Measurements from ENCODE around the gene C16orf95.

DNA sequence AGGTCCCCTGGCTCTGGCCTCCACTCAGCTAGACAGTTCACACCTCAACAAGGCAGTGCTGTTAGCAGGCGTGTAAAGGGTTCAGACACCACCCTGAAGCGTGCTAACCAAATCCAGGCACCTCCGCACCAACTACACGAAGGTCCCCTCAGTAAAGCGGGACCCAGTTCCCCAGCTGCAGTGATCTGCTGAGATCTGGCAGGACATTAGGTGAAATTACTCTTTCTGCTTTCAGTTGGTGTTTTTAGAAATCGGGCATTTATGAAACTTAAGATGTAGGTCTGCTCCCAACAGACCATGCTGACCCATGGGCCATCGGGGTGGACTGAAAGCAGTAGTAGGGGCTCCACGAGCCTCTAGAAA, 39.3 kb upstream of the C16orf95 start:
- TF ChIP-seq, protein P1, sequence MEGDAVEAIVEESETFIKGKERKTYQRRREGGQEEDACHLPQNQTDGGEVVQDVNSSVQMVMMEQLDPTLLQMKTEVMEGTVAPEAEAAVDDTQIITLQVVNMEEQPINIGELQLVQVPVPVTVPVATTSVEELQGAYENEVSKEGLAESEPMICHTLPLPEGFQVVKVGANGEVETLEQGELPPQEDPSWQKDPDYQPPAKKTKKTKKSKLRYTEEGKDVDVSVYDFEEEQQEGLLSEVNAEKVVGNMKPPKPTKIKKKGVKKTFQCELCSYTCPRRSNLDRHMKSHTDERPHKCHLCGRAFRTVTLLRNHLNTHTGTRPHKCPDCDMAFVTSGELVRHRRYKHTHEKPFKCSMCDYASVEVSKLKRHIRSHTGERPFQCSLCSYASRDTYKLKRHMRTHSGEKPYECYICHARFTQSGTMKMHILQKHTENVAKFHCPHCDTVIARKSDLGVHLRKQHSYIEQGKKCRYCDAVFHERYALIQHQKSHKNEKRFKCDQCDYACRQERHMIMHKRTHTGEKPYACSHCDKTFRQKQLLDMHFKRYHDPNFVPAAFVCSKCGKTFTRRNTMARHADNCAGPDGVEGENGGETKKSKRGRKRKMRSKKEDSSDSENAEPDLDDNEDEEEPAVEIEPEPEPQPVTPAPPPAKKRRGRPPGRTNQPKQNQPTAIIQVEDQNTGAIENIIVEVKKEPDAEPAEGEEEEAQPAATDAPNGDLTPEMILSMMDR (IDR thresholded peaks at IDR 0.05): no peak
- TF ChIP-seq EZH2 (IDR thresholded peaks at IDR 0.05) (no peak), EZH2phosphoT487 (IDR thresholded peaks at IDR 0.05) (no peak)
